Activated CD8-positive, alpha-beta memory T cell treated with anti-CD3 and anti-CD28 coated beads for 48 hours (primary cell): ENCODE data around the gene CYP46A1.
"Not testable (repeated sequence)": the region's sequence is repeated elsewhere in the genome, so short reads cannot be mapped to it uniquely, and the experiment has no call there.

Experiments used
- DNase-seq, 3 experiments: peaks; one replicate each; pipeline ENCODE4 v3.0.0-alpha.2; 2020; ENCODE audit warnings: low read depth in 2 of 3, low spot score in 2 of 3

Gene CYP46A1

DNA sequence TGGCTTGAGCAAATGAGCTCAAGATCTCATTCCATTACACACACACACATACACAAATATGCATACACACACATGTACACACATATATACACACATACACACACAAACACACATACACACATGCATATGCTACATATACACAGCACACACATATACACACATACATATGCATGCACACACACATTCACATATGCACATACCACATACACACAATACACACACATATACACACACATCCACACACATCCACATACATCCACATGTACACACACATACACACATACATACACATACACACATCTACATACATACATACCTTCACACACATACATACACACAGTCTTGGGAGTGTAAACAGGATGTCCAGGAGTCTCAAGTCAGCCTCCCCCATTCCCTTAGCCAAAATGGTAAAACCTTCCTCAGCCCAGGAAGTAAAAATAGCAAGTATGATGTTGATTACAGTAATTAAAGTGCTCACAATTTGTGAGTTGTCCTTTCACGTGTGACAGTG lies 26.4 kb upstream of the CYP46A1 start:
- DNase-seq, result no peak

DNA sequence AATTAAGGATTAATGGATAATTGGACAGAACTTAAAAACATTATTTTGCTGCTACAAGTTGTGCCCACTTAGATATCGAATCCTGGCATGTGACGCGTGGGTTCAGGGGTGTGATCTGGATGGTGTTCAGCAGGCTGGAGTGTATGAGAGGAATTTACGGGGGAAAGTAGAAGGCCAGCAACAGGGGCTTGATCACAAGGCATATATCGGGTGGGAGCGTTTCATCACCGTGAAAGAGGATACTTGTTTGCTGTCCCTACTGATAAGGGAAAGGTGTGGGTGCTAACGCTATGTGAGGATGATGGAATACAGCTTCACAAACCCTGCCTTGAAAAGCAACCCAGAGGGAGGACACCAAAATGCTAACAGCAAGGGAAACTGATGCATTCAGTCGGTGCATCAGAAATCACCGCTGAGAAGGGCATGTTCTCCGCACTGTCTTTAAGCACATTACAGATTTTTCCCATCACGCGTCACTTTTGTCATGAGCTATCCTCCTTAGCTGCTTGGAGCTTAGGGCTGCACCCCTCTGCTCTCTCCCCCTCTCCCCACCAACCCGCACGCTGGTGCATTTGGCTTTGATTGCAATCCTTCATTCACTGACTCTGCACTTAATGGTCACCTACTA lies 25.8 kb upstream of the CYP46A1 start:
- DNase-seq, result no peak

DNA sequence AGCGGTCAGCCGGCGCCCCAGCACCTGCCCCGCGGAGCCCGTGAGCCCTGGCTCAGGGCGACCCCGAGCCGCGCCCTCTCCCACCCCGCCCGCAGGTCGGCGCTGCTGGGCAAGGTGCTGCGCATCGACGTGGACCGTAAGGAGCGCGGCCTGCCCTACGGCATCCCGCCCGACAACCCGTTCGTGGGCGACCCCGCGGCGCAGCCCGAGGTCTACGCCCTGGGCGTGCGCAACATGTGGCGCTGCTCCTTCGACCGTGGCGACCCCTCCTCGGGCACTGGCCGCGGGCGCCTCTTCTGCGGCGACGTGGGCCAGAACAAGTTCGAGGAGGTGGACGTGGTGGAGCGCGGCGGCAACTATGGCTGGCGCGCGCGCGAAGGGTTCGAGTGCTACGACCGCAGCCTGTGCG lies 24.8 kb upstream of the CYP46A1 start:
- no peak for DNase-seq

DNA sequence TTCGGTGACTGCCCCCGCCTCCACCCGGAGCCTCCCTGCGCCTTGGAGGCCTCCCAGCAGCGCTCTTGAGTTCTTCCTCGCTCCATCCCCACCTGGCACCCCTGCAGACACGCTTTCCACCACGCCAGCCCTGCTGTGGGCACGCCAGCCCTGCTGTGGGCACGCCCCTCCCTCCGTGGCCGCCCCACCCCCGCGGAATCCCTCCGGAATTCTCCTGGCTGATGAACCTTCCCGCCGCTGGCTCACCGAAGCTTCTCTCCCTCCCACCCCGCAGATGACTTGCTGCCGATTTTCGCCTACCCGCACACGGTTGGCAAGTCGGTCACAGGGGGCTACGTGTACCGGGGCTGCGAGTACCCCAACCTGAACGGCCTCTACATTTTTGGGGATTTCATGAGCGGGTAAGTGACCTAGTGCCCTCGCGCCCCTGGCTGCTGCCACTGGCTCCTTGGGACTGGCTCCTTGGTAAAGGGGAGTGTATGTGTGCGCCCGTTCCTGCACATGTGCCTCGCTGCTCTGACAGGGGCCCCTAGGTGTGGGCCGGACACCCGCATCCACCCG lies 24.0 kb upstream of the CYP46A1 start:
- DNase-seq, result no peak

DNA sequence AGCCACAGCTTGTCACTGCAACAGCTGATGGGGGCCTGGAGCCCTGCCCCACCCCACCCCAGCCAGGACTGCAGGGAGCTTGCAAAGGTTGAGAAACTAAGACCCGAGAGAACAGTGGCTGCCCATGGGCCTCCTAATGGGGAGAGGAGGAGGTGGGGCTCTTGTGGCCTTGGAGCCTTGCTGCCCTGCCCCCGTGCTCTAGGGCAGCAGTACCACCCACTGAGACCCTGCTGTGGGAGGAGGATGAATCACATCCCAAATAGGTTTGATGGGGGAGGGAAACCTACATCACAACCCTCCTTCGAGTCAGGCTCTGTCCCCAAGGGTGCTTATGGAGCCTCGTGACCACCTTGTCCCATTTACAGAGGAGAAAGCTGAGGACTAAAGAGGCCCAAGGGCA lies 23.3 kb upstream of the CYP46A1 start:
- no peak for DNase-seq

DNA sequence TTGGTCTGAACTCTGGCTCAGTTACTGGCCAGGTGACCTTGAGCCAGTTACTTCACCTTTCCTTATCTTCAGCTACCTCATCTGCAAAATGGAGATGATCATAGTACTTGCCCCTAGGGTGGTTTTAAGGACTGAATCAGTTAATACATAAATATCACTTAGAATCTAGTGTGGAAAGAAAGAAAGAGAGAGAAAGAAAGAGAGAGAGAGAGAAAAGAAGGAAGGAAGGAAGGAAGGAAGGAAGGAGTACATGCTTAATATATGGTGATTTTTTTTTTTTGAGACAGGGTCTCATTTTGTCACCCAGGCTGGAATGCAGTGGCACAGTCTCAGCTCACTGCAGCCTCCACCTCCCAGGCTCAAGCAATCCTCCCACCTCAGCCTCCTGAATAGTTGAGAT lies 22.9 kb upstream of the CYP46A1 start:
- DNase-seq, result not testable (repeated sequence)

DNA sequence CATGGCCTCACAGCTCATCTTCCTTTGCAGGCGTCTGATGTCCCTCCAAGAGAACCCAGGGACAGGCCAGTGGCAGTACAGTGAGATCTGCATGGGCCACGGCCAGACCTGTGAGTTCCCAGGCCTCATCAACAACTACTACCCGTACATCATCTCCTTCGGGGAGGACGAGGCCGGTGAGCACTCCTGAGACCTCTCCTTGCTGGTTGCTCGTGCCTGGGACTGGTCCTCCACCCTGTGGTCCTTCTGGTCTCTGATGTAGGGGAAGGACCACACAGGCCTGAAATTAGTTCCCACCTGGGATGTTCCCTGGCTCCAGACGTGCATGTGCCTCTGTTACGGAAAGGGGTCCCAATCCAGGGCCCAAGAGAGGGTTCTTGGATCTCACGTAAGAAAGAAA lies 21.3 kb upstream of the CYP46A1 start:
- DNase-seq, result no peak

DNA sequence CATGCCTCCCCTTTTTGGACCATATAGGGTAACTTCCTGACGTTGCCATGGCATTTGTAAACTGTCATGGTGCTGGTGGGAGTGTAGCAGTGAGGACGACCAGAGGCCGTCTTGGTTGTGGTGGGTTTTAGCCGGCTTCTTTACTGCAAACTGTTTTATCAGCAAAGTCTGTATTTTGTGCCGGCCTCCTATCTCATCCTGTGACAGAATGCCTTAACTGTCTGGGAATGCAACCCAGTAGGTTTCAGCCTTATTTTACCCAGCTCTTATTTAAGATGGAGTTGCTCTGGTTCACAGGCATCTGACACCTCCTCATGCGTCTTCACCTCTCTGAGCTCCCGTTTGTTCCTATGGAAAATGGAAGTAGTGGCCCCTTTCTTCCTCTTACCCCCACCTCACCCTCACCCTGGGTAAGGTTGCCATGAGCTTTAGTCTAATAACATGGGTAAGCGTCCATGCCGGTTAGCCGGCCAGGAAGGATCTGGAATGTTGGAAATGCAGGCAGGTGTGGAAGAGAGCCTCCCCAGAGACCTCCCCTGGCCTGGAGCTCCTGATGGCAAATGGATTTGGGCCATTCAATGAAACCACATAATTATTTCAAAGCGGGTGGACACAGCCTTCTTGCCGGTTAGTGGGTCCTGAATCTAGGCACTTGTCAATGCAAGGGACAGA lies 20.6 kb upstream of the CYP46A1 start:
- no peak for DNase-seq

DNA sequence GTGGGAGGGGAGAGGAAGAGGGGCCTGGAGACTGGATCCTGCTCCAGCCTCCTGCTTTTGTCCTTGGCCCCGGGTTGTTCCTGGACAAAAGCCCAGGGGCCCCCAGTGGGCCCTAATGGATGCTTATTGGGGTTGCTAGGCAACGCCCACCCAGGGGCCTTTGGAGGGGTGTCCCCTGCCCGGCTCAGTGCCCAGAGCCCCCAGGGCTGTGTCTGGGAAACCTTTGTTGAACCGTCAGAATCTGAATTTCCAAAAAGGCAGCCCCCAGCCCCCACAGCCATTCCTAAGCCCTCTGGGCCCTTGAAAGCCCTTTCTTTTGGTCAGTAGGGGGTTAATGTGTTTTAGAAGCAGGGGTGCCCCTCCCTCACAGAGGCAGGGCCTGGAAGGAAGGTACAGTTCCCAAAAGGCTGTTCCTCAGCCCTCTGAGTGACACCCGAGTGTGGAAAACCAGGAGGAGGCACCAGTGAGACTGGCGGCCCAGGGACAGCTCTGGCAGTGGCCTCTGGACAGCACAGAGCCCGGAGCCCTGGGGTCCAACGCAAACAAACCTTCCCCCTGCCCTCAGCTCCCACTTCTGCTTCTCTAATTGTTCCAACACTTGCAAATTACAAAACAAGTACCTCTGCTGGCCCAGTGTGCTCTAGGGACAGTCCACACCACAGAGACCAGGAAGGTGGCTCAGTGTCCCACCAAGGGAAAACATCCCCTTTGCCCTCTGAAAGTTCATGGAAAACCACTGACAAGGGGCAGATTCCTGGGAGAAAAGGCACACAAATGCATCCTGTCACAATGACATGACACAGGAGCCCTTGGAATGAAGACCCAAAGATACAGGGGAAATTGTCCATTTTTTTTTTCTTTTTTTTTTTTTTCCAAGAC lies 19.8 kb upstream of the CYP46A1 start:
- no peak for DNase-seq

DNA sequence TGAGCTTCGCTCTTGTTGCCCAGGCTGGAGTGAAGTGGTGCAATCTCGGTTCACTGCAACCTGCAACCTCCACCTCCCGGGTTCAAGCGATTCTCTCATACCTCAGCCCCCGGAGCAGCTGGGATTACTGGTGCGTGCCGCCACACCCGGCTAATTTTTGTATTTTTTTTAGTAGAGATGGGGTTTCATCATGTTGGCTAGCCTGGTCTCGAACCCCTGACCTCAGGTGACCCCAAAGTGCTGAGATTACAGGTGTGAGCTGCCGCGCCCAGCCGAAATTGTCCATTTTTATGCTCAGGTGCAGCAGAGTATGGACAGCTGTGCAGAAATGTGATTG lies 19.2 kb upstream of the CYP46A1 start:
- DNase-seq, result no peak

DNA sequence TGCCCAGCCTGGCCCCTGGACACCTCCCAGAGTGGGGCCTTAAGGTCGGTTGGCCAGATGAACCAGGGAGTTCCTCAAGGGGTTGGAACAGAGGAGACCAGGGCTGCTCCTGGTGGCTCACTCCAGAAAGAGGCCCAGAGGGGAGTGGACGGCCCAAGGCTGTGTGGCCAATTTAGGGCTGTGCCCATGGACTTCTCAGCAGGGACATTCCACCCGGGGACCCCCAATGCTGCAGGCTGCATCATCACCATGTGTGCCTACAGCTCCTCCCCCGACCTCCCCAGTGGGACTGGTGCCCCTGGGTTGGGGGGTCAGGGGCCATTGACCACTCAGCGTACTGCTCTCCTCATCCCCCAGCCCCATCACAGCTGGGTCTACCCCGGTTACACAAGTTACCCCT lies 17.6 kb upstream of the CYP46A1 start:
- no peak for DNase-seq

DNA sequence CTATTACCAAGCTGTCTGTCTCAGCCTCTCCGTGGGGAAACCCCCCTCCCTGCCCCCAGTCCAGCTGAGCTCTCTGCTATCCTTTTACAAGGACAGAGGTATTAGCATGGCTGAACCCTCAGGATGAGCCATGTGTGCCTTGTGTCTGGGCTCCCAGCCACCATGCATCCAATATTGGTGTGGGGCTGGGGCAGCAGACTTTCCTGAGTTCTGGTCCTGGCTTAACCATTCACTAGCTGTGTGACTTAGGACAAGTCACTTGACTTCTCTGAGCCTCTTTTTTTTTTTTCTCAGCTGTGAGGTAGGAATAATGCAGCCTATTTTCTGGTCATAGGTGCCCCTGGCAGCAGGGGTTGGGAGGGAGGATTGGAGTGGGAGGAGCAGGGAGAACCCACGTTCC lies 17.1 kb upstream of the CYP46A1 start:
- no peak for DNase-seq

DNA sequence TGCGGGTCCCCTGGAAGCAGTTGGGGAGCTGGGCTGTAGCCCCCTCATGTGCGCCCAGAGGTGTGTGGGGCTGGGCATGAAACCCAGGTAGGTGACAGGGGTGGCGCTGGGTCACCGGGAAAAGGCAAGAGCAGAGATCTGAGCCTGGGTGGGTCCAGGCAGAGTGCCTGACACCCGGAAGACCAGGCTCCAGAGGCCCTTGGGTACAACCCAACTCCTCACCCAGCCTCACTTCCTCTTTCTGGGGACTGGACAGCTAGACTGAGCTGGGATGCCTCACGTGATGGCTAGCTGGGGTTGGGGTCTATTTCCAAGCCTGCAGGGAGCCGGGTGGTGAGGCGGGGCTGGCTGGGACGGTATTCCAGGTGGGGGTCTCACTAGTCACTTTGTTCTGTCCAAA lies 16.3 kb upstream of the CYP46A1 start:
- DNase-seq, result no peak

DNA sequence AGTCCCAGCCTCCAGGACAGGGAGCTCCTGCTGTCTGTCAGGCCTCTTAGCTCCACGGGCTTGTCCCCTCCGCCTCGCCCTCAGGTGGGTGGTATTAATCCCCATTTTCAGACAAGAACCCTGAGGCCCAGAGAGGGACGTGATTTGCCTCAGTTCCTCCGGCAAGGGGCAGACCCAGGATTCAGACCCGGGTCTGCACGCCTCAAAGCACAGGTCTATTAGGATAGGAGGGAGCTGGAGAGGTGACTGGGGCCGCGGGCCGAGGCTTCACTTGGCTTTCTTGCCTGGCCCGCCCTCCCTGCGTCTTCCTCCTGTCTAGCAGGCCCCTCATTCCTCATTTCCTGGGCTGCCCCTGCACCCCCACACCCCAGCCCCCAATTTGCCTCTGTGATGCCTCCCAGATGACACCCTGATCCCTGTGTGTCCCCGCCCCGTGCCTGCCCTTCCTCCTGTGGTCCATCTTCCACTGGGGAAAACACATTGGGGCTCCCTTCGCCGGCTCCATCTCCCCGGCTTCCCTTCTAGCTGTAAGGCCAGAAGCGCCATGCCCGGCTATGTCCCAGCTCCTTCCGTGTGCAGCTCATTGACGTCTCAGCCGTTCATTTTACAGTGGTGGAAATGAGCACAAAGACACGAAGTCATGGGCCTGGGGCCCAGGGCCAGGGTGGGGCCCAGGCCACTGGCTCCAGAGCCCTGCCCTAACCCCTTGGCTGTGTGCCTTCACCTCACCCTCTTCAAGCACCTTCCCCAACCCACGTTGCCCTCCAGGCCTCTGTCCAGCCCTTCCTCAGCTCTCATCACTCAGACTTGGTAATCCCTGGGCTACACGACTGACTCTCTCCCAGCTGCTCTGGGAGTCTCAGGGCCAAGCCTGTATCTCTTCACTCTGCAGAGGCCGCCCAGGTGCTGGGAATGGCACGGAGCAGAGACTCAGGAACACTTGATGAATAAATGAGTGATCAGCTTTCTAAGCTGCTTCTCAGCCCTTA lies 15.5 kb upstream of the CYP46A1 start:
- DNase-seq, result no peak

DNA sequence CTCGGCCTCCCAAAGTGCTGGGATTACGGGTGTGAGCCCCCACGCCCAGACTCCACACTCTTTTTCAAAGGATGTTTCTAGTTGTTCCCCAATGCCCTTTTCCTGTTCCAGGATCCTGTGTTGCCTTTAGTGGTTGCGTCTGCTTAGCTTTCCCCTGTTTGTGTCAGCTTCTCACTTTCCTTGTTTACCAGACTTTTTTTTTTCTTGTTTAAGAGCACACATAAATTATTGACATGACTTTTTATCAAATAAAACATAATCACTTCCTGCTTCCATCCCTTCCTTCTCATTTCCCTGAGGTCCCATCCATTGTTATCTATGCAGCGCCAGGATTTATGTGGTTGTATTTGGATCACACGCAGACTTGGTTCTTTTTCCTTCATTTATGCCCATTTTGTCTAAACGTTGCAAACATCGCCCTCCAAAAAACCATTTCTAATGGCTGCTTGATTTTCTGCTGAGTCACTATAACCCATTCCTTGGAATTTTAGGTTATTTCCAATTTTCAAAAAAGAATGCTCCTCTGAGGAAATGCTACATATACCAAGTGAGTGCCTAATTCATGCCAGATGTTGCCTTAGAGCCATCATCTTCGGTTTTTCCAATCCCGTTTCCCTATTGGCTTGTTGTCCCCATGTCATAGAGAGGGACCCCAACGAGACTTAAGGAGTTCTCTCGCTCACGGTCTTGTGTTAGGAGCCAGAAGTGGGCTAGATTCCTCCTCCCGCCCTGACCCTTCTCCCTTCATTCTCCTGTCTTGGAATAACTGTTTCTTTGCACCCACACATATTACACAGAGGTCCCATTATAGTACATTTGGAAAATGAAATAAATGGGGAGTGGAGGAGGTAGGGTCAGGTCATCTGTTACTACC lies 13.5 kb upstream of the CYP46A1 start:
- DNase-seq, result no peak

DNA sequence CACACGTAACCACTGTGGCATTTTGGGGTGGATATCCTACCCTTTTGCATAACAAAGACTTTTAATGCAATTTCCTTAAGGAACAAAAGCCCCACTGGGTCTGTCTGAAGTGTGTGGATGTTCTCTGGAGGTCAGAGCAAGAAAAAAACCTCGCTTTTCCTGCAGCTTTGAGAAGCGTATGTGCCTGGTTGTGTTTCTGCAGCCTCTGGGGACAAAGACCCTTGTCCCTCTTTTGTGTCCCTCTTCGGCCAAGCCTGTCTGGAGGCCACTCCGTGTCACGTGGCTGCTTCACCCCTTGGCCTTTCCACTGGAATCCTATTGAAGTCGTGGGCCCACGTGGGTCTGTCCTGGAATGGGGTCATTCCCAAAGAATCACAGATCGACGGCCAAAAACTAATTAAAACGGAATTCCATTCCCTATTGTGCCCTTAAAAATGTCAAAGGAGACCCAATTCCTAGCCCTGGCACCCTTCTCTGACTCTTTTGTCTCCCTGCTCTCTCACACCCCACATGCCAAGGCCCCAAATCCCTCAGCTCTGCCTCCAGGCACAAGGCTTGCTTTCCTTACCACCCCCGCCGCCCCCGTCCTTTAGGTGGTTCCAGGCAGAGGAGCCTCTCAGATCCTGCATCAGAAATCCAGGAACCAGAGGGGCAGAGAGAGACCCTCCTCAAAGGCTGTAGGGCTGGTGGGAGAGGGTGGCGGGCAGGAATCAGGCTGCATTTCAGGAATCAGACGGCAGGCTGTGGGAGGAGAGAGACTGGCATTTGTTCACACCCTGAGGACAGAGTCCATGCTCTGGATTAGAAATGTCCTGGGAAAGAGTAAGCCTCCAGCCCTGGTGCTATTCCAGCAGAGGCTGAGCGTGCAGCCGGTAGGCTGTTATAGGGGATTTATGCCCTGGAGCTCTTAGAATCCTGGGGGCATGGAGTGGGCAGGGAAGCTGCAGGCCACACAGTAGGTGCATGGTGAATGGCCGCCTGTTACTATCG lies 12.6 kb upstream of the CYP46A1 start:
- DNase-seq, result no peak

DNA sequence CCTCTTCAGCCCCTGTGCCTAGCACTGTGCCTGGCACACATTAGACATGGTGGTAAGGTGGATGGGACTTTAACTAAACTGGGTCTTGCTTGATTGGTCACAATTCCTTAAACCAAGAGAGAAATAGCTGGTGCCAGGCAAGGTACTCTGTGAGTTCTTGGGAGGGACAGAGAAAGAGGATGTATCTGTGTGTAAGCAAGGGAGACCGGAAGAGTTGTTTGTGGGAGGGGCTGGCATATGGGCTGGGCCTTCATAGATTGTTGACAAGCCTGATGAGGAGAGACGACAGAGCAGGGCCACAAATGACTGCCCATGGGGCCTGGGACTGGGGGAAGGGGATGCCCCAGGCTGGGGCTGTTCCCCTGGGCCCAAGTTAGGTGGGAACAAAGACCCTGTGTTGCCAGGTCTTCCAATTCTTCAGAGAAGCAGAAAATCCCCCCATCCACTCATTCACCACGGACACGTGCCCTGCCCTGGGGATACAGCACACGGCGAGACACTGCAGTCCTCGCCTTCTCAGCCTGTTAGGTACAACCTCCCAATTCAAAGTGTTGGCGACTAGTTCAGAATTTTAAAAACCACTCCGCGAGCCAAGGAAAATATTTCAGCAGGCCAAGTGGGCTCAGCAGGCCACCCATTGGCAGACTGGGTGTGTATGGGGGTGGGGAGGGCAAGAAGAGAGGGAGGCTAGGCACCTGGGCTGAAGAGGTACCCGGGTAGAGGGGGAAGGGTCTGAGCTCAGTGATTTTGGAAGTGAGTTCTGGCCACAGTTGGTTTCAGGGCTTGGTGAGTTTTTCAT lies 11.4 kb upstream of the CYP46A1 start:
- DNase-seq, result no peak
